ENCODE results near the gene ATF2.

The ATF2 gene
- total RNA-seq = 89.9 to 103 reads per million in 2 donors

- peak; percentile 87 for DNase-seq
These were observed at the start of gene ATF2 for GRCh38 chr2:175167792-175168563. TSS of gene ATF2 (minus strand) at chr2:175168203. CDS start at chr2:175136443, 31,760 bp downstream.

GRCh38 chr2:175207741-175208438 lies 39.9 kb upstream of the ATF2 start:
- DNase-seq = no peak

- DNase-seq = no peak
These were observed 38.9 kb upstream of the ATF2 start for GRCh38 chr2:175206866-175207265.

- no peak for DNase-seq
These were observed 37.5 kb upstream of the ATF2 start for GRCh38 chr2:175205523-175205922.

GRCh38 chr2:175203621-175204496 lies 35.9 kb upstream of the ATF2 start:
- DNase-seq = no peak

GRCh38 chr2:175195012-175195411 lies 27.0 kb upstream of the ATF2 start:
- no peak for DNase-seq

GRCh38 chr2:175188761-175189160 lies 20.8 kb upstream of the ATF2 start:
- DNase-seq = no peak

GRCh38 chr2:175187378-175187777 lies 19.4 kb upstream of the ATF2 start:
- no peak for DNase-seq

GRCh38 chr2:175183674-175184073 lies 15.7 kb upstream of the ATF2 start:
- no peak for DNase-seq

GRCh38 chr2:175181877-175182308 lies 13.9 kb upstream of the ATF2 start:
- DNase-seq = no peak

- peak; percentile 71 for DNase-seq
These were observed 13.3 kb upstream of the ATF2 start, which contains the start of gene ATP5MC3 for GRCh38 chr2:175181104-175181876. TSS of gene ATP5MC3 (minus strand) at chr2:175181710. CDS start at chr2:175181393, 317 bp downstream.

GRCh38 chr2:175180701-175181103 lies 12.7 kb upstream of the ATF2 start:
- no peak for DNase-seq

GRCh38 chr2:175176624-175177023 lies 8.6 kb upstream of the ATF2 start:
- DNase-seq = no peak

- DNase-seq = no peak
These were observed 7.9 kb upstream of the ATF2 start for GRCh38 chr2:175175896-175176295.

- DNase-seq = no peak
These were observed 7.3 kb upstream of the ATF2 start for GRCh38 chr2:175175320-175175719.

- no peak for DNase-seq
These were observed 2.8 kb upstream of the ATF2 start for GRCh38 chr2:175170659-175171304.

- no peak for DNase-seq
These were observed 1.2 kb upstream of the ATF2 start for GRCh38 chr2:175169191-175169590.

- DNase-seq = no peak
These were observed 552 bp upstream of the ATF2 start for GRCh38 chr2:175168564-175168945.

- DNase-seq = no peak
These were observed 769 bp downstream of the ATF2 start for GRCh38 chr2:175167076-175167791.

- DNase-seq = no peak
These were observed 1.7 kb downstream of the ATF2 start for GRCh38 chr2:175166216-175166824.

- DNase-seq = no peak
These were observed 3.8 kb downstream of the ATF2 start for GRCh38 chr2:175164235-175164634.
